ENCODE measurements around the gene GZMA.
A peak's percentile ranks its signal among the peaks of the same experiment; 100 is the strongest.
"Not testable (repeated sequence)": the region's sequence is repeated elsewhere in the genome, so short reads cannot be mapped to it uniquely, and the experiment has no call there.

Gene GZMA

GRCh38 chr5:55102348-55102747 lies at the start of gene GZMA:
Gene GZMA, plus strand, starts transcription at chr5:55102646. Its CDS starts 37 bp downstream, at chr5:55102683.
- no peak for FAIRE-seq

GRCh38 chr5:55055183-55055582 lies 47.3 kb upstream of the GZMA start:
- no peak for FAIRE-seq

More at GRCh38 chr5:55102348-55102747, at the start of gene GZMA:
- no peak for DNase-seq (ENCODE audit: insufficient read length, low spot score)

GRCh38 chr5:55062039-55062779 lies 40.2 kb upstream of the GZMA start:
- FAIRE-seq (no peak), DNase-seq (ENCODE audit: insufficient read length, low spot score) (no peak)

More at GRCh38 chr5:55055183-55055582, 47.3 kb upstream of the GZMA start:
- DNase-seq (ENCODE audit: insufficient read length, low spot score) = no peak

GRCh38 chr5:55063220-55063863 lies 39.1 kb upstream of the GZMA start:
- peak; percentile 87 for FAIRE-seq

GRCh38 chr5:55063899-55064298 lies 38.5 kb upstream of the GZMA start:
- no peak for FAIRE-seq
- no peak for DNase-seq (ENCODE audit: insufficient read length, low spot score)

More at GRCh38 chr5:55063220-55063863, 39.1 kb upstream of the GZMA start:
- DNase-seq (ENCODE audit: insufficient read length, low spot score) = peak; percentile 20

GRCh38 chr5:55064523-55064922 lies 37.9 kb upstream of the GZMA start:
- FAIRE-seq = no peak
- no peak for DNase-seq (ENCODE audit: insufficient read length, low spot score)

- FAIRE-seq = no peak
- no peak for DNase-seq (ENCODE audit: insufficient read length, low spot score)
Observed at GRCh38 chr5:55066277-55066676, 36.2 kb upstream of the GZMA start.

GRCh38 chr5:55070968-55071367 lies 31.5 kb upstream of the GZMA start:
- no peak for DNase-seq (ENCODE audit: insufficient read length, low spot score)
- no peak for FAIRE-seq

GRCh38 chr5:55071413-55071812 lies 31.0 kb upstream of the GZMA start:
- DNase-seq (ENCODE audit: insufficient read length, low spot score) = no peak
- no peak for FAIRE-seq

GRCh38 chr5:55072666-55073065 lies 29.8 kb upstream of the GZMA start:
- no peak for FAIRE-seq
- DNase-seq (ENCODE audit: insufficient read length, low spot score) = no peak

GRCh38 chr5:55073211-55073610 lies 29.2 kb upstream of the GZMA start:
- FAIRE-seq (no peak), DNase-seq (ENCODE audit: insufficient read length, low spot score) (no peak)

- DNase-seq (ENCODE audit: insufficient read length, low spot score) = no peak
- no peak for FAIRE-seq
Observed at GRCh38 chr5:55081541-55081940, 20.9 kb upstream of the GZMA start.

GRCh38 chr5:55089301-55089700 lies 13.1 kb upstream of the GZMA start:
- not testable (repeated sequence) for FAIRE-seq; DNase-seq (ENCODE audit: insufficient read length, low spot score)

GRCh38 chr5:55091011-55091410 lies 11.4 kb upstream of the GZMA start:
- not testable (repeated sequence) for DNase-seq (ENCODE audit: insufficient read length, low spot score); FAIRE-seq

- FAIRE-seq = no peak
Observed at GRCh38 chr5:55096182-55096581, 6.3 kb upstream of the GZMA start.

GRCh38 chr5:55096861-55097260 lies 5.6 kb upstream of the GZMA start:
- FAIRE-seq (no peak), DNase-seq (ENCODE audit: insufficient read length, low spot score) (no peak)

More at GRCh38 chr5:55096182-55096581, 6.3 kb upstream of the GZMA start:
- DNase-seq (ENCODE audit: insufficient read length, low spot score) = no peak

- FAIRE-seq; DNase-seq (ENCODE audit: insufficient read length, low spot score): not testable (repeated sequence)
Observed at GRCh38 chr5:55101148-55101547, 1.3 kb upstream of the GZMA start.

GRCh38 chr5:55101556-55102276 lies 730 bp upstream of the GZMA start:
- no peak for FAIRE-seq

GRCh38 chr5:55104036-55104772 lies 1.8 kb downstream of the GZMA start:
- no peak for DNase-seq (ENCODE audit: insufficient read length, low spot score)
- FAIRE-seq = no peak

More at GRCh38 chr5:55101556-55102276, 730 bp upstream of the GZMA start:
- no peak for DNase-seq (ENCODE audit: insufficient read length, low spot score)

GRCh38 chr5:55104946-55105701 lies 2.7 kb downstream of the GZMA start:
- no peak for FAIRE-seq
- DNase-seq (ENCODE audit: insufficient read length, low spot score) = no peak
